M059J (cell line): ENCODE results near the gene MADD. TPM values are rescaled to one million over a fixed set of nuclear protein-coding genes. Genes with fewer than 3 reads are reported as not detected.
"Not testable (repeated sequence)": the region's sequence is repeated elsewhere in the genome, so short reads cannot be mapped to it uniquely, and the experiment has no call there.

ENCODE experiments used
- DNase-seq: peaks from one replicate; pipeline ENCODE4 v3.0.0-alpha.2; 2012; ENCODE audit warnings: low read depth
- total RNA-seq: library from RNA; depleted of rRNA; stranded (reverse); fragments of >200 nt; shearing (Covaris generic); gene quantifications from 2 replicates; pipeline ENCODE4 v1.2.3, GENCODE V29; 2014

The MADD gene
- total RNA-seq, 1 experiment from 2014 or later = 25.1 TPM

DNA sequence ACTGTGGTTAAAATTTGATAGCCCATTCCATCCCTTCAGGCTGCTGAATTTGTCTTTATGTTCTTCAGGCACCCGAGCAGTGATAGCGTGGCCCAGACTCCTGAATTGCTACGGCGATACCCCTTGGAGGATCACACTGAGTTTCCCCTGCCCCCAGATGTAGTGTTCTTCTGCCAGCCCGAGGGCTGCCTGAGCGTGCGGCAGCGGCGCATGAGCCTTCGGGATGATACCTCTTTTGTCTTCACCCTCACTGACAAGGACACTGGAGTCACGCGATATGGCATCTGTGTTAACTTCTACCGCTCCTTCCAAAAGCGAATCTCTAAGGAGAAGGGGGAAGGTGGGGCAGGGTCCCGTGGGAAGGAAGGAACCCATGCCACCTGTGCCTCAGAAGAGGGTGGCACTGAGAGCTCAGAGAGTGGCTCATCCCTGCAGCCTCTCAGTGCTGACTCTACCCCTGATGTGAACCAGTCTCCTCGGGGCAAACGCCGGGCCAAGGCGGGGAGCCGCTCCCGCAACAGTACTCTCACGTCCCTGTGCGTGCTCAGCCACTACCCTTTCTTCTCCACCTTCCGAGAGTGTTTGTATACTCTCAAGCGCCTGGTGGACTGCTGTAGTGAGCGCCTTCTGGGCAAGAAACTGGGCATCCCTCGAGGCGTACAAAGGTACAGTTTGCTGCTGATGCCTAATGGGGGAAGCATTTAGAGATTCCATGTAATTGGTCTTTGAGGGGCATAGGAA is 4.7 kb downstream of the MADD start:
- DNase-seq = no peak

DNA sequence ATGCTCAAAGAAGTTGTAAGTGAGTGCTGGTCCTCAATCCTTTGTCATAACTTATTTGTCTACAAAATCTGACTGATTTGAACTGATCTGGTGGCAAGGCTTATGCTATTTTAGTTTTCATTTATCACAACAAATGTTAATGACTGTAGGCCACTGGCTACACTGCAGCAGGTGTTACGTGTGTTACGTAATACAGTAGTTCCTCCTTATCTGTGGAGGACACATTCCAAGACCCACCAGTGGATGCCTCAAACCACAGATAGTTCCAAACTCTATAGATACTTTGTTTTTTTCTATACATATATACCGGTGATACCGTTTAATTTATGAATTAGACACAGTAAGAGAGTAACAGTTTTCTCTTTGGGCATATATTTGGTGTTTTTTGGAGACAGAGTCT is 7.0 kb downstream of the MADD start:
- no peak for DNase-seq

DNA sequence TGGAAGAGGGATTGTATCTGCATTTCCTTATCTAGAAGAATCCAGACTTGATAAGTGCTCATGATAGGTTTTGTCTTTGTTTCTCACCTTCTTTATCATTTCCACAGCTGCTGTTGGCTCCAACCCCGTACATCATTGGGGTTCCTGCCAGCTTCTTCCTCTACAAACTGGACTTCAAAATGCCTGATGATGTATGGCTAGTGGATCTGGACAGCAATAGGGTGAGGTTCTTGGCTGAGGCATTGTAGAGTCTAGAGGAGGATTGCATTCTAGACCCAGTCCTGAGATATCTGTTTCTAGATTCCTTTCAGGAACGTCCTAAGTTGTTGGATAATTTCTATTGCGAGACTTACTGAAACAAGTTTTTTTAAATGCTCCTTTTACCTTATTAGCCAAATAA is 8.1 kb downstream of the MADD start:
- DNase-seq = no peak

DNA sequence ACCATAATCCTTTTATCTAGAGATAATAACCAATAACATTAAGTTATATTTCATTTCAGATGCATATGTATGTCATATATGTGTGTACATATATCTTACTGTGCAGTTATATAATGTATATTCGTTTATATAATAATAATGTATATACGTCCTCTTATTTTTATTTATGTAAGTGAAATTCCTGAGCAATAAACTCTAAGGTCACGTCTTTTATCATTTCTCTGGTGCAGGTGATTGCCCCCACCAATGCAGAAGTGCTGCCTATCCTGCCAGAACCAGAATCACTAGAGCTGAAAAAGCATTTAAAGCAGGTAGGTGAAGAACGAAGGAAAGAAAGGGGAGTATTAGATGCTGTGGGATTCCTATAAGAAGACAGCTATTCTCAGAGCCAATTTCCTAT is 8.8 kb downstream of the MADD start:
- no peak for DNase-seq

DNA sequence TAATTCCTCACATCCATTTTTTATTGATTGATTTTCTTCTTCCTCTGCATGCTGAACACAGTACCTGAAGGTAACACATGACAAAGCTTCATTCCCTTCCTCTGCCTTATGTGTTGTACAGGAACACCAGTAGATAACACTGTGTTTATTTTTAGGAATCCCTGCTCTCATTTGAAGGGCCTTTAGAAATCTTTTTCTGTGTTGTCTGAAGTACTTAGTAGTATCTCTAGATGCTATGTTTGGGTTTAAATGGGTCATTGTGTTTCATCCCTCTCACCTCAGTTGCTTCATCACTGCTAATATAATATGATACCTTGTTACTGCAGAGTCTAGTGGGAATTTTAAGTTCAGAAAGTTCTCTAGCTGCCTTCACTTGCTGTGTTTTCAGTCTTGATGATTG is 10.2 kb downstream of the MADD start:
- DNase-seq = no peak

DNA sequence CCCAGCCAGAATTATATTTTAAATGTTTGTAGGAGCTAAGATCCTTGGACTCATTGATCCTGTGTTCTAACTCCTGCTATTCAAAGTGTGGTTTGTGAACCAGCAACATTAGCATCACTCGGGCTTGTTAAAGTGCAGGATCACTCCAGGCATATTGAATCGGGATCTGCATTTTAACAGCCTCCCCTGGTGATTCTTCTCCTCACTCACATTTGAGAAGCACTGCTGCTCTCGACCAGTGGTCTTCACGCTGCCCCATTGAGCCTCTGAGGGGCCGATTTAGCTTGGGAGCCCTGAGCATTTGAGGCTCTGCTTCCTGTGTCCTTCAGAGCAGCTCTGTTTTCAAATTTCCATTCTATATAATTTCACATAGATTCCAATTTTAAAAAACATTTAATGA is 10.9 kb downstream of the MADD start:
- DNase-seq = no peak

DNA sequence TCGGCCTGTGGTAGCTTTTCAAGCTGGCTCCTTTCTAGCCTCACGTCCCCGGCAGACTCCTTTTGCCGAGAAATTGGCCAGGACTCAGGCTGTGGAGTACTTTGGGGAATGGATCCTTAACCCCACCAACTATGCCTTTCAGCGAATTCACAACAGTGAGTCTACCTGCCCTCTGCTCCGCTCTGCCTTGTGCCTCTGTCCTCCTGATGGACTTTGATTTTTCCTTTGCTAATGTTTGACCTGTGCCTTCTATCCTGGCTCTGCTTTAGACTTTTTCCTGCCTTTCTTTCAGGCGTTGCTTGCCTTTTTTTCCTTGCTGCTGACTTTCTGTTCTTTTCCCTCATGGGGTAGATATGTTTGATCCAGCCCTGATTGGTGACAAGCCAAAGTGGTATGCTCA is 12.5 kb downstream of the MADD start:
- DNase-seq = no peak

DNA sequence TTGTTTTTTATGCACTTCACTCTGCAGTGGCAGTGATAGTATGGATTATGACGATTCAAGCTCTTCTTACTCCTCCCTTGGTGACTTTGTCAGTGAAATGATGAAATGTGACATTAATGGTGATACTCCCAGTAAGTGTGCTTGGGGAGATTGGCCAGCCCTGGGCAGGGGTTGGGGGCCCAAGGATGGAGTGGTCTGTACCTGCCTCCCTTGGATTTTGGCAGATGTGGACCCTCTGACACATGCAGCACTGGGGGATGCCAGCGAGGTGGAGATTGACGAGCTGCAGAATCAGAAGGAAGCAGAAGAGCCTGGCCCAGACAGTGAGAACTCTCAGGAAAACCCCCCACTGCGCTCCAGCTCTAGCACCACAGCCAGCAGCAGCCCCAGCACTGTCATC is 14.2 kb downstream of the MADD start:
- DNase-seq = no peak

DNA sequence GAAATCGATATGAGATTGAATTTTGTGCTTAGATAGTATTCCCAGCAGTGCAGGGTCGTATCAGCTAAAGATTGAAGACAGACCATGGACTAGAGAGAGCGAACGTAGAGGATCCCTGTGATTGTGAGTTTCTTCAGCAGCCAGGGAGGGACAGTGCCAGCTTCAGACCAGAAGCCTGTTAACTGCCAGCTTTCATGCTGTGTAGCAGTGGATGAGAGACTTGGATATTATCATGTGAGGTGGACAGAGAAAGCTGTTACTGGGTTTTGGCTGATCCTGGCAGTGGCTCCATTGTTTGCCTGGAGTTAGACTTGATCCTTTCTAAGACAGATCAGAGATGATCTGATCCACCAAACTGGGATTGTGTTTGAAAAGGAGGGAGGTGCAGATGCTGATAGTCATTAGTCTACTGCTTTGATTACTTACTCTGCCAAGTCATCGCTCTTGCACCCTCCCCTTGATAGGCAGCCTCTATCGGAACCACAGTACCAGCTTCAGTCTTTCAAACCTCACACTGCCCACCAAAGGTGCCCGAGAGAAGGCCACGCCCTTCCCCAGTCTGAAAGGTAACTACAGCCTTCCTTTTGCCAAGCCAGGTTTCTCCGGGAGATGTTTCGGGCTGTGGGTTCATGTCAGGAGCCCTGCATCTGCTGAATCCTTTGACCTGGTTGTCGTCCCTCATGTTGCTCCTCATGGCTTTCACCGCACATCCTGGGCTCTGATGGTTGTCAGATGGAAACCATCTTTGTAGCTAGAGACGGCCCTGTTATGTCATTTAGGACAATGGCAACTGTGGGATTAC is 16.2 kb downstream of the MADD start:
- no peak for DNase-seq

DNA sequence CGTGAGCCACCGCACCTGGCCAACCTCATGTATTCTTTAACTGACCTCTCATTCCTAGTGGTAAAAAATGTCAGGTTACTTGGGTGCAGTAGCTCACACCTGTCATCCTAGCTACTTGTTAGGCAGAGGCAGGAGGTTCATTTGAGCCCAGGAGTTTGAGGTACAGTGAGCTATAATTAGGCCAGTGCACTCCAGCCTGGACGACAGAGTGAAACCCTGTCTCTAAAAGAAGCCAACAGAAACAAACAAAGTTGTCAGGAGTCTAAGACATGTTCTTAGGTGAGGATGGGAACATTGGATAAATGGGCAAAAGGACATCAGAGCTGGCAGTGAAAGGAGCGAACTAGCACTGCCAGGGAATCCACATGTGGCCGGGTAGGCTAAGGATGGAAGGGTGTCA is 18.1 kb downstream of the MADD start:
- DNase-seq = no peak

DNA sequence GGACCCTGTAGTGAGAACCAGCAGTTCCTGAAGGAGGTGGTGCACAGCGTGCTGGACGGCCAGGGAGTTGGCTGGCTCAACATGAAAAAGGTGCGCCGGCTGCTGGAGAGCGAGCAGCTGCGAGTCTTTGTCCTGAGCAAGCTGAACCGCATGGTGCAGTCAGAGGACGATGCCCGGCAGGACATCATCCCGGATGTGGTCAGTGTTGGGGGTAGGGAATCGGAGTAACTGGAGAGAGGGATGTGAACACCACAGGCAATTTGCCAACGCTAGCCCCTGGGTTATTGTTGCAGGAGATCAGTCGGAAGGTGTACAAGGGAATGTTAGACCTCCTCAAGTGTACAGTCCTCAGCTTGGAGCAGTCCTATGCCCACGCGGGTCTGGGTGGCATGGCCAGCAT is 19.9 kb downstream of the MADD start:
- no peak for DNase-seq

DNA sequence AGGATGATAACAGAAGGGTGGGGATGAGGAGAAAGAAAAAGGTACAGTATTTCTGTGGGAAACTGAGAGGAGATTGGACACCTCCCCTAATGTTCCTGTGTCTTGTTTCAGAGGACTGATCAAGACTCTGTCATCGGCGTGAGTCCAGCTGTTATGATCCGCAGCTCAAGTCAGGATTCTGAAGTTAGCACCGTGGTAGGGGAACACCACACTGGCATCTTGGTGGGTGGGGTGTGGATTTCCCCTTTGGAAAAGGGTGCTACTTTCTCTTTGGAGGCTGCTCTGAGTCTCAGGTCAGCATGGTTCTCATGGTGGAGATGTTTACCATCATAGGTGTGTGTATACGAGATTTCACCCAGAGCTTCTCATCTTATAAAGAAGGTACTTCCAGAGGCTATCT is 25.5 kb downstream of the MADD start:
- DNase-seq = no peak

DNA sequence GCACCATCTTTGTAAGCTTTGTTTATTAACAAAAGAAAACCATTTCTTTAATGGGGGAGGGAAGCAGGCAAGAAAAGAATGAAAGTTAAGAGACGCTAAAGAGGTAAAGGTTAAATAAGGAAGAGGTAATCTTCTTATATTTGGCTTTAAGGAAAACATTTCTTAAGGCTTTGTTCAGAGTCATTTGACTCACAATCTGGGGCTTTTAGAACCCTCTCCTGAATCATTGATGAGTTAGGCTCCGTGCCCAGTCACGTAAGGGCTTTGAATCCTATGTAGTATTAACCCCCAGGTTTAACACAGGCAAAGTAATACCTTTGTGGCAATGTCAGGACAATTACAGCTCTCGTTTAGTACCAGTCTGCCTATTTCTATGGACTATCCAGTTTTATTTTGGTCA is 26.1 kb downstream of the MADD start:
- no peak for DNase-seq

DNA sequence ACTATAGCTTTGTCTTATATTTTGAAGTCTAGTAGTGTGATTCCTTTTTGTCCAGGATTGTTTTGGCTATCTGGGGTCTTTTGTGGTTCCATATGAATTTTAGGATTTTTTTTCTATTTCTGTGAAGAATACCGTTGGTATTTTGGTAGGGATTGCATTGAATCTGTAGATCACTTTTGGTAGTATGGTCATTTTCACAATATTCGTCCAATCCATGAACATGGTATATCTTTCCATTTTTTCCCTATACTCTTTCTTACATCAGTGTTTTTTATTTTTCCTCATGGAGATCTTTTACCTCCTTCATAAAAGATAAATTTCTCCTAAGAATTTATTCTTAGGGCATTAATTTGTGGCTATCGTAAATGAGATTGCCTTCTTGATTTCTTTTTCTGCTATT is 29.1 kb downstream of the MADD start:
- DNase-seq = no peak

DNA sequence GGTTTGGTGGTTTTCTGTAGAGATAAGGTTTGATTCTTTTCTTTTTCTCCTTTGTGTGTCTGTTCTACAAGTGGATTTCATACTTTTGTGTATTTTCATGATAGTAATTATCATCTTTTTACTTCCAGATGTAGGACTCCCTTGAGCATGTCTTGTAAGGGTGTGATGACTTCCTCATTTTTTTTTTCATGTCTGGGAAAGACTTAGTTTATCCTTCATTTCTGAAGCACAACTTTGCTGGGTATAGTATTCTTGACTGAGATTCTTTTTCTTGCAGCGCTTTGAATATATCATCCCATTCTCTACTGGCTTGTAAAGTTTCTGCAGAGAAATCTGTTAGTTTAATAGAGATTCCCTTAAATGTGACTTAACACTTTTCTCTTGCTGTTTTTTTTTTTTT is 32.9 kb downstream of the MADD start:
- DNase-seq = no peak

DNA sequence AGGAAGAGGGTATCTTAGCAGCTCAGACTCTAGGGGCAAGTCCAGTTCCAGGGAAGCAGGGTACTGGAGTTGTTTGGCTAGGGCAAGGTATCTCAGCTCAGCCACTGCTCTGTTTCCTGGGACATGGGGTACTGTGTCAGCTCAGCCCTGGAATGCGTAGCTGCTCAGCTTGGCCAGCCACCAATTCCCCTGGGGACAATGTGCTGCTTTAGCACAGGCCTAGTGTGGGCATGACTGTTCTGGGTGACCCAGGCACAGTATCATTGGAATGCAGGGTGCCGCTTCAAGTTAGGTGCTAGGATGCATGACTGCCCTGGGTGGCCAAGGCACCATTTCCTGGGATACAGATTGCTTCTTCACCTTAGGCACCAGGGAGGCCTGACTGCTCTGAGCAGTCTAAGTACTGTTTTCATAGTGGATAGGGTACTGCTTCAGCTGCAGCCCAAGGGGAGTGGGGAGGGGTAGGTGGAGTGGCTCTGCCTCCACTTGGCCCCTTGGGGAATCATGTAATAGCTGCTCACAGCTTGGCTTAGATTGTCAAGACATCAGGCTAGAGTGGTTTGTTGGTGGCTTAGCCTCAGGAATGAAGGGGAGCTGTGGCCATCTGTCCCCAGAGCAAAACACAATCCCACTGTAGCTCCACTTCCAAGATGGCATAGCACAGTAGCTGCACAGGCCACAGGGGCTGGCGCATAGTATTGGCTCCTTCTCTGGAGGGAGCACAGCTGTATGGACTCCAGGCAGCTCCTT is 36.0 kb downstream of the MADD start:
- peak; percentile 58 for DNase-seq

DNA sequence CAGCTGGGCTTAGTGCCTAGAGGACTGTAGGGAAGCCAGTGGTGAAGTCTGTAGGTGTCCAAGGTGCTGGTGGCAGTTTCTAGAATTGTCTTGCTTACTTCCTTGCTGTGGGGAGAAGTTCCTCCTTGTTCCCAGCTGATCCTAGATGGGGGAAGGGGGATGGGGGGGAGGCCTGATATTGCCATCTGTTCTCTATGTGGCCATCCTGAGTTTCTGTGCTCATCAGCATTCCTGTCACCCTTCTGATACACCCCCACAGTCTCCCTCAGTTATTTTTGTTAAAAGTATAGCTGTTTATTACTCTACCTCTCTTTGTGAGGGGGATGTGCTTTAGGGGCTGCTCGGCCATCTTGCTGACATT is 36.5 kb downstream of the MADD start:
- DNase-seq = no peak

DNA sequence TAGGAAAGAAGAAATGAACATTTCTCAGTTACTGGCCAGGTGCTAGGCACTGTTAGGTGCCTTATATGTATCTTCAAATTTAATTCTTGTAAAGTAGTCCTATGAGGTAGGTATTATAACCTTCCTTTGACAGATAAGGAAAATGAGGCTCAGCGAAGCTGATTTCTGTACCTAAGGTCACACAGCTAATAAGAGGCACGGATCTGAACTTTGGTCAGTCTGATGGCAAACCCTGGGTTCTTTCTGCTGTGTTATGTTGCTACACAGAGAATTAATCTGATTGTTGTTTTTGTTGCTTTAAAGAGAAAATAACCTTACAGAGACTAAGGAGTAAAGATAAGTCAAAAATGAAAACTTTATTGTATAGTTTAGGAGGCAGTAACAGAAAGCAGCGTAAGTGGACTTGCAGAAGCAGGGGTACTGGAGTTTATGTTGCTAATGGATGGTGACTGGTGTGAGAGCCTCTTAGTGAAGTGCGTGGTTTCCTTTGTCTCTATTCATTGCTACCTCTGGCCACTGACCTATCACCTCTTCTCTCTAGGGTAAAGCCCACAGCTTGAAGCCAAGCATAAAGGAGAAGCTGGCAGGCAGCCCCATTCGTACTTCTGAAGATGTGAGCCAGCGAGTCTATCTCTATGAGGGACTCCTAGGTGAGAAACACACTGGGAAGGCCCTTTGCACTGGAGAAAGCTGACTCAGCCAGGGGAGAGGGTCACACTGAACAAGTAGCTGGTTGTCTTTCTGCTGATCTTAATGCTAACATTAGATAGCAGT is 38.3 kb downstream of the MADD start:
- DNase-seq = no peak

DNA sequence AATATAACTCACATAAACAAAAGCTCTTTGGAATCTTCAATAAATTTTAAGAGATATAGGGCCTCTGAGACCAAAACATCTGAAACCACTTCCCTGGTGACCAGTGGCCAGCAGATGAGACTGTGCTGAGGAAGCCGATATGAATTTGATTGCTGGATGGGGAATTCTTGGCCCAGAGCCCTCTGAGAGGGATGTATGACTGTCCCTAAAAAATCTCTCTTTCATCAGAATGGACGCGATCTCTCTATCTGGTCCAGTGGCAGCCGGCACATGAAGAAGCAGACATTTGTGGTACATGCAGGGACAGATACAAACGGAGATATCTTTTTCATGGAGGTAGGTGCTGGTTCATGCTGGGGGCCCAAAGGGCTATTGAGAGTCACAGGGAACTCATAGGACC is 45.1 kb downstream of the MADD start:
- no peak for DNase-seq

DNA sequence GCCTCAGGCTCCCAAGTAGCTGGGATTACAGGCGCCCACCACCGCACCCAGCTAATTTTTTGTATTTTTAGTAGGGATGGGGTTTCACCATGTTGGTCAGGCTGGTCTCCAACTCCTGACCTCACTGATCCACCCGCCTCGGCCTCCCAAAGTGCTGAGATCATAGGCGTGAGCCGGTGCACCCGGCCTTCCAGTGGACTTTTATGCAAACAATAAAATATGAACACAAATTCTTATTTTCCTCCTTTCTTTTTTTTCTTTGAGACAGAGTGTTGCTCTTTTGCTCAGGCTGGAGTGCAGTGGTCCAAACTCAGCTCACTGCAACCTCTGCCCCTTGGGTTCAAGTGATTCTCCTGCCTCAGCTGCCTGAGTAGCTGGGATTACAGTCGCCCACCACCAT is 46.6 kb downstream of the MADD start:
- DNase-seq = not testable (repeated sequence)

DNA sequence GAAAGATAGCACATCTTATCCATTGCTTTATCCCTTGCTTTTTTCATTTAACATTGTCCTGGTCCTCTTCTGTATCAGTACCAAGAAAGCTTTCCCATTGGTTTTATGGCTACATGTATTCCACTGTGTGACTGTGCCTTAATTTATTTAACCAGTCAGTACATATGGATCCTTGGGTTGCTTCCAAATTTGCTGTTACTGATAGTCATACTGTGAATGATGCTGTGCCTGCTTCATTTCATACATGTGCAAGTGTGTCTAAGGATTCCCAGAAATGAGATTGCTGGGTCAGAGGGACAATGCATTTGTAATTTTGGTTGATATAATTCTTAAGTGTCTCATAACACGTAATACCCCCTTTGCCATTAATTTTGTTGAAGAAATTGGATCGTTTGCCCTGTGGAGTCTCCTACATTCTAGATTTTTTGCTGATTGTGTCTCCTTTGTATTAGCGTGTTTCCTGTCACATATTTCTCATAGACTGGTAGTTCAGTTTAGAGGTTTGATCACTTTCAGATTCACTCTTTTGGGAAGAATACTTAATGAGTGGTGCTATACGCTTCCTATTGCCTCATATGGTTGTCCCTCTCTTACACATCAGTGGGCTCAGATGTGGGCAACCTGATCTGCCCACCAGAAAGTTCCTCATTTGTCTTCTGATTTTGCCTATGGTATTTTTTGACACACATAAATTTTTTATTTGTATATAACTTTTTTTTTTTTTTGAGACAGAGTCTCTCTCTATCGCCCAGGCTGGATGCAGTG is 47.3 kb downstream of the MADD start:
- DNase-seq = no peak
